Measurements from ENCODE around the gene RPS15.

The RPS15 gene

DNA sequence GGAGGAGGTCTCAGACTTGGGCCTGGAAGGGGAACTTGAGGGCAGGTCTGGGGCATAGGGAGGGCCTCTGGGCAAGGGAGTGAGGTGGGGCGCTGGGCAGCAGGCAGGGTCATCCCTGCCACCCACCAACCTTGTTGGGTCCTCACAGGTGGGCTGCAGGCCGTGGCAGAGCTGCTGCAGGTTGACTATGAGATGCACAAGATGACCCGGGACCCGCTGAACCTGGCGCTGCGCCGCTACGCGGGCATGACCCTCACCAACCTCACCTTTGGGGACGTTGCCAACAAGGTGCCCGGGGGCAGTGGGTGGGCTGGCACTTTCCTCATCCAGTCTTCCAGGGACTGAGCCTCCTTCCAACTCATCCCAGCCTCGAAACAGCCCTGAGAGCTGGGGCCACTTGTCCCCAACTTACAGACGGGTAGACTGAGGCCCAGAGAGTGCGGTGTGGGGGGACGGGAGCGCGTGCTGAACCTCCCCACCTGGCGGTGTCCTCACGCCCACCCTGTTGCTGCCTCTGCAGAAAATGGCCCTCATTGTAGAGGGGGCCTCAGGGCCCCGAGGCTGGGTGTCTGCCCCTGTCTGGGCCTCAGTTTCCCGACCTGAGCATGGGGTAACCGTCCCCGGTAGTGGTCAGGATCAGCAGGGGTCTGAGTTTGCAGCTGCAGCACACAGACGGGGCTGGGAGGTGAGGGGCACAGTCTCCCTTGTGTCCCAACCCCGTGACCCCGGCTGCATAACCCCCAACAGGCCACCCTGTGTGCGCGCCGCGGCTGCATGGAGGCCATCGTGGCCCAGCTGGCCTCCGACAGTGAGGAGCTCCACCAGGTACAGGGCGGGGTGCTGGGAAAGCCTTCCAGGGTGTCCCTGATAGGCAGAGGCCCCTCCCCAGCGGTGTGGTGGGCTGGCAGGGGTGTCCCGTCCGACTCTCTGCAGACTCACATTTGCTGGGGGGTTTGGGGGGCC lies 22.1 kb downstream of the RPS15 start:
- Histone ChIP-seq H3K27ac (no peak overlapping the region), H3K27me3 (peaks cover 19 to 46% (median 36%) of the 10 kb centered on the region in 11 experiments), H4K20me1 (peaks cover 43 to 94% (median 70%) of the 10 kb centered on the region in 11 experiments), H3K36me3 (peaks cover 0 to 19% (median 14%) of the 10 kb centered on the region in 11 experiments; a peak in 12 of 22 replicates), H3K4me3 (no peak overlapping the region), H3K9me3 (replicated peaks in 1 of 11) (0 out of 22 replicates have a peak, but pooled peaks cover 0 to 7% (median 0%) of the 10 kb centered on the region in 11 experiments), H3K9ac (no peak overlapping the region), H3K4me1 (peaks cover 19 to 39% (median 26%) of the 10 kb centered on the region in 10 experiments), H3K4me2 (peak overlapping the region in 5 of 11 experiments; percentile 28 to 64 (median 56); a peak in 9 of 22 replicates)
- TF ChIP-seq Cebpa-rat (IDR thresholded peaks at IDR 0.05), result no peak

GRCh38 chr19:1461862-1462261 lies 23.7 kb downstream of the RPS15 start:
- TF ChIP-seq Cebpa-rat (IDR thresholded peaks at IDR 0.05), result no peak
- Histone ChIP-seq H3K36me3 (peaks cover 4 to 27% (median 20%) of the 10 kb centered on the region in 11 experiments; a peak in 12 of 22 replicates), H4K20me1 (peaks cover 48 to 96% (median 74%) of the 10 kb centered on the region in 11 experiments), H3K27ac (no peak overlapping the region), H3K9ac (no peak overlapping the region), H3K4me3 (no peak overlapping the region), H3K9me3 (replicated peaks in 1 of 11) (no peaks in the 10 kb centered on the region), H3K4me1 (peaks cover 4 to 34% (median 16%) of the 10 kb centered on the region in 10 experiments), H3K27me3 (peaks cover 28 to 47% (median 40%) of the 10 kb centered on the region in 11 experiments), H3K4me2 (no peak overlapping the region)

- Histone ChIP-seq H3K36me3 (peaks cover 2 to 22% (median 14%) of the 10 kb centered on the region in 11 experiments; a peak in 12 of 22 replicates), H3K4me1 (peaks cover 24 to 41% (median 35%) of the 10 kb centered on the region in 10 experiments), H4K20me1 (peaks cover 76 to 97% (median 82%) of the 10 kb centered on the region in 11 experiments), H3K27ac (no peak overlapping the region), H3K27me3 (peaks cover 56 to 66% (median 61%) of the 10 kb centered on the region in 11 experiments), H3K9me3 (replicated peaks in 1 of 11) (no peaks in the 10 kb centered on the region), H3K9ac (no peak overlapping the region), H3K4me3 (no peak overlapping the region), H3K4me2 (peak overlapping the region in 7 of 11 experiments; percentile 4 to 60 (median 46); a peak in 8 of 22 replicates)
- TF ChIP-seq Cebpa-rat (IDR thresholded peaks at IDR 0.05), result no peak
Observed at GRCh38 chr19:1465191-1466016, 27.2 kb downstream of the RPS15 start.

DNA sequence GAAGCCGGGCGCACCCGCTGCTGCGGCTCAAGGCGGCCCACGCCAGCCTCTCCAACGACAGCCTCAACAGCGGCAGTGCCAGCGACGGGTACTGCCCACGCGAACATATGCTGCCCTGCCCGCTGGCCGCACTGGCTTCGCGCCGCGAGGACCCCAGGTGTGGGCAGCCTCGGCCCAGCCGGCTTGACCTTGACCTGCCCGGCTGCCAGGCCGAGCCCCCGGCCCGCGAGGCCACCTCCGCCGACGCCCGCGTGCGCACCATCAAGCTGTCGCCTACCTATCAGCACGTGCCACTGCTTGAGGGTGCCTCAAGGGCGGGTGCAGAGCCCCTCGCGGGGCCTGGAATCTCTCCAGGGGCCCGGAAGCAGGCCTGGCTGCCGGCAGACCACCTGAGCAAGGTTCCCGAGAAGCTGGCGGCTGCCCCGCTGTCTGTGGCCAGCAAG lies 27.8 kb downstream of the RPS15 start:
- Histone ChIP-seq H4K20me1 (peaks cover 76 to 97% (median 83%) of the 10 kb centered on the region in 11 experiments), H3K36me3 (peaks cover 0 to 16% (median 8%) of the 10 kb centered on the region in 11 experiments; a peak in 12 of 22 replicates), H3K27ac (no peak overlapping the region), H3K4me1 (peaks cover 30 to 48% (median 42%) of the 10 kb centered on the region in 10 experiments), H3K9me3 (replicated peaks in 1 of 11) (no peaks in the 10 kb centered on the region), H3K4me2 (peak overlapping the region in 7 of 11 experiments; percentile 4 to 60 (median 46); a peak in 9 of 22 replicates), H3K9ac (no peak overlapping the region), H3K4me3 (no peak overlapping the region), H3K27me3 (peaks cover 62 to 72% (median 67%) of the 10 kb centered on the region in 11 experiments)
- no peak for TF ChIP-seq Cebpa-rat (IDR thresholded peaks at IDR 0.05)

DNA sequence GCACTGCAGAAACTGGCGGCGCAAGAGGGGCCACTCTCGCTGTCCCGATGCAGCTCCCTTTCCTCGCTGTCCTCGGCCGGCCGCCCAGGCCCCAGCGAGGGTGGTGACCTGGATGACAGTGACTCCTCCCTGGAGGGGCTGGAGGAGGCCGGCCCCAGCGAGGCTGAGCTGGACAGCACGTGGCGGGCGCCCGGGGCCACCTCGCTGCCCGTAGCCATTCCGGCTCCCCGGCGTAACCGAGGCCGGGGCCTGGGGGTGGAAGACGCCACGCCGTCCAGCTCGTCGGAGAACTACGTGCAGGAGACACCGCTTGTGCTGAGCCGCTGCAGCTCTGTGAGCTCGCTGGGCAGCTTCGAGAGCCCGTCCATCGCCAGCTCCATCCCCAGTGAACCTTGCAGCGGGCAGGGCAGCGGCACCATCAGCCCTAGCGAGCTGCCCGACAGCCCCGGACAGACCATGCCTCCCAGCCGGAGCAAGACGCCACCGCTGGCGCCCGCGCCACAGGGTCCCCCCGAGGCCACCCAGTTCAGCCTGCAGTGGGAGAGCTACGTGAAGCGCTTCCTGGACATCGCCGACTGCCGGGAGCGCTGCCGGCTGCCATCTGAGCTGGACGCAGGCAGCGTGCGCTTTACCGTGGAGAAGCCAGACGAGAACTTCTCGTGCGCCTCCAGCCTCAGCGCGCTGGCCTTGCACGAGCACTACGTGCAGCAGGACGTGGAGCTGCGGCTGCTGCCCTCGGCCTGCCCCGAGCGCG lies 28.4 kb downstream of the RPS15 start:
- no peaks in the 10 kb centered on the region for H3K9me3 ChIP-seq (replicated peaks in 1 of 11)
- peaks cover 68 to 78% (median 73%) of the 10 kb centered on the region in 11 experiments for H3K27me3 ChIP-seq
- H4K20me1 ChIP-seq, result peaks cover 80 to 97% (median 86%) of the 10 kb centered on the region in 11 experiments
- H3K27ac ChIP-seq, result no peak overlapping the region
- no peak for TF ChIP-seq Cebpa-rat (IDR thresholded peaks at IDR 0.05)
- no peak overlapping the region for H3K4me3 ChIP-seq
- peak overlapping the region in 2 of 11 experiments; percentile 46 to 49; a peak in 2 of 22 replicates for H3K4me2 ChIP-seq
- no peak overlapping the region for H3K9ac ChIP-seq
- peaks cover 36 to 54% (median 48%) of the 10 kb centered on the region in 10 experiments for H3K4me1 ChIP-seq
- peaks cover 0 to 13% (median 7%) of the 10 kb centered on the region in 11 experiments; a peak in 8 of 22 replicates for H3K36me3 ChIP-seq

- Histone ChIP-seq H3K4me1 (peaks cover 41 to 59% (median 53%) of the 10 kb centered on the region in 10 experiments), H4K20me1 (peaks cover 85 to 100% (median 91%) of the 10 kb centered on the region in 11 experiments), H3K4me2 (no peak overlapping the region), H3K9me3 (replicated peaks in 1 of 11) (no peaks in the 10 kb centered on the region), H3K27me3 (peaks cover 73 to 83% (median 78%) of the 10 kb centered on the region in 11 experiments), H3K36me3 (peaks cover 0 to 13% (median 7%) of the 10 kb centered on the region in 11 experiments; a peak in 8 of 22 replicates), H3K9ac (no peak overlapping the region), H3K27ac (no peak overlapping the region), H3K4me3 (no peak overlapping the region)
- no peak for TF ChIP-seq Cebpa-rat (IDR thresholded peaks at IDR 0.05)
Observed at GRCh38 chr19:1467215-1467489, 29.0 kb downstream of the RPS15 start.

- Histone ChIP-seq H3K4me1 (peaks cover 43 to 64% (median 58%) of the 10 kb centered on the region in 10 experiments), H3K9ac (no peak overlapping the region), H3K4me3 (peak overlapping the region in 3 of 10 experiments; percentile 54 to 67 (median 59); a peak in 4 of 20 replicates), H3K36me3 (peaks cover 0 to 13% (median 7%) of the 10 kb centered on the region in 11 experiments; a peak in 8 of 22 replicates), H4K20me1 (peaks cover 91 to 100% (median 96%) of the 10 kb centered on the region in 11 experiments), H3K9me3 (replicated peaks in 1 of 11) (no peaks in the 10 kb centered on the region), H3K27me3 (peaks cover 78 to 89% (median 83%) of the 10 kb centered on the region in 11 experiments), H3K4me2 (peak overlapping the region in 7 of 11 experiments; percentile 91 to 99 (median 98); a peak in 11 of 22 replicates), H3K27ac (no peak overlapping the region)
- no peak for TF ChIP-seq Cebpa-rat (IDR thresholded peaks at IDR 0.05)
Observed at GRCh38 chr19:1467490-1468273, 29.5 kb downstream of the RPS15 start.

All from BLaER1 treated with 17β-estradiol and CSF1 and Interleukin-3, amounts not matched to agents 10 nM and 100 nM (cell line).